Dermis microvascular lymphatic vessel endothelial cell (primary cell): ENCODE results near the gene SRSF1. TPM values are rescaled to one million over a fixed set of nuclear protein-coding genes. Genes with fewer than 3 reads are reported as not detected.
"Not testable (repeated sequence)": the region's sequence is repeated elsewhere in the genome, so short reads cannot be mapped to it uniquely, and the experiment has no call there.

Experiments
- DNase-seq, 2 donors: peaks; one replicate each; pipeline versions ENCODE4 v3.0.0 to v3.0.0-alpha.2; 2010; ENCODE audit warnings: low read depth in 2 of 2
- total RNA-seq: library from RNA; depleted of rRNA; stranded (reverse); fragments of >200 nt; gene quantifications from 2 replicates; pipeline ENCODE4 v1.2.1, GENCODE V29; 2014

SRSF1 gene
- total RNA-seq, 1 donor from 2014 or later = 461 TPM

- DNase-seq = no peak
Measured at GRCh38 chr17:57966246-57966645, 40.8 kb downstream of the SRSF1 start.

- no peak for DNase-seq
Measured at GRCh38 chr17:57965521-57966160, 41.4 kb downstream of the SRSF1 start.

DNA sequence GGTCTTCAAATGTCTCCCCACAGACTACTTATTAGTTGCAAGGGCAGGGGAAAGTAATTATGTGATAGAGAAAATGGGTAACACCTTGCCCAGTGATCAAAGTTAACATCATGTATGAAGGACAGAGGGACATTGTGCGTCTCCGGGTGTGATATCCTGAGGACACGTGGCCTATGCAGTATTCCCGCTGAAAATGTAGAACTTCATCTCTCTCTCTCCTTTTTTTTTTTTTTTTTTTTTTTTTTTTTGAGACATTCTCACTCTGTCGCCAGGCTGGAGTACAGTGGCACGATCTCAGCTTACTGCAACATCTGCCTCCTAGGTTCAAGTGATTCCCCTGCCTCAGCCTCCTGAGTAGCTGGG is 43.9 kb downstream of the SRSF1 start:
- DNase-seq = no peak

- no peak for DNase-seq
Measured at GRCh38 chr17:57962279-57963148, 44.5 kb downstream of the SRSF1 start.

DNA sequence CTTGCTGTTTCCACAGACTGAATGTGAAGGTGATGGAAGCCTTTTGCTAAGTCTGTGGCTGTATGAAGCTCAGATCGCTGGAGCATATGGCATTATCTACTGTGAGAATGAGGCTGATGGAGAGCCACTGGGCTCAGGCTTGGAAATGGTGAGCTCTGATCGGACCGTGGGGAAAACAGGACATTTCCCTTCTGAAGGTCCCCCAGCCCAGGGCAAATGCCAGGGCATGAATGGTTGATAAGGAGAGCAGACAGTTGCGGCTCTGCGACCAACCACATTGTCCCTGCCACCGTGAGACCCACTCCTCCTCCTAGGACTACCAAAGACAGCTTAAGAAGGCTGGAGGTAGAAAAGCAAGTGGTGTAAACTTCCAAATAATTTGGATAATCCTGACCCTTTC is 47.1 kb downstream of the SRSF1 start:
- no peak for DNase-seq

DNA sequence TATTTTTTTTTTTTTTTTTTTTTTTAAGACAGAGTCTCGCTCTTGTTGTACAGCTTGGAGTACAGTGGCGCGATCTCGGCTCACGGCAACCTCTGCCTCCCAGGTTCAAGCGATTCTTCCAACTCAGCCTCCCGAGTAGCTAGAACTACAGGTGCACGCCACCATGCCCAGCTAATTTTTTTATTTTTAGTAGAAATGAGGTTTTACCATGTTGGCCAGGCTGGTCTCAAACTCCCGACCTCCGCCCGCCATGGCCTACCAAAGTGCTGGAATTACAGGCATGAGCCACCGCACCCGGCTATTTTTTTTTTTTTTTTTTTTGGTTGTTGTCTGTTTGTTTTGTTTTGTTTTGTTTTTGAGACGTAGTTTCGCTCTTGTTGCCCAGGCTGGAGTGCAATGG is 48.7 kb downstream of the SRSF1 start:
- not testable (repeated sequence) for DNase-seq

DNA sequence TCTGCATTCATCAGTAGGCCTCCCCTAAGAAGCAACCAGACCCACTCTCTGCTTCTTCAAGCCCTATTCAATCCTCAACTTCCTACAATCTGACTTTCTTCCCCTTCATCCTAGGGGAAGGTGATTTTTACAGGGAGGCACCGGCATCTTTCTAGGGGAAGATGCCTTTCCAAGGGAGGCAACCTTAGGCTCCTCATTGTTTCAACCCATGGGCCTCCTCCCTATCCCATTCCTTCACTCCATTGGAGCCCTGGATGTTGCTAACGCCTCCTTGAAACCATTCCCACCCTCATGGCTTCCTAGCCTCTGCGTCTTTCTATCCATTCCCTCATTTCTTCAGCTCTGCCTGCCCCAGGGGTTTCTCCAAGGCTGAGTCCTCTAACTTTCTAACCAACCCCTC is 49.2 kb downstream of the SRSF1 start:
- no peak for DNase-seq

DNA sequence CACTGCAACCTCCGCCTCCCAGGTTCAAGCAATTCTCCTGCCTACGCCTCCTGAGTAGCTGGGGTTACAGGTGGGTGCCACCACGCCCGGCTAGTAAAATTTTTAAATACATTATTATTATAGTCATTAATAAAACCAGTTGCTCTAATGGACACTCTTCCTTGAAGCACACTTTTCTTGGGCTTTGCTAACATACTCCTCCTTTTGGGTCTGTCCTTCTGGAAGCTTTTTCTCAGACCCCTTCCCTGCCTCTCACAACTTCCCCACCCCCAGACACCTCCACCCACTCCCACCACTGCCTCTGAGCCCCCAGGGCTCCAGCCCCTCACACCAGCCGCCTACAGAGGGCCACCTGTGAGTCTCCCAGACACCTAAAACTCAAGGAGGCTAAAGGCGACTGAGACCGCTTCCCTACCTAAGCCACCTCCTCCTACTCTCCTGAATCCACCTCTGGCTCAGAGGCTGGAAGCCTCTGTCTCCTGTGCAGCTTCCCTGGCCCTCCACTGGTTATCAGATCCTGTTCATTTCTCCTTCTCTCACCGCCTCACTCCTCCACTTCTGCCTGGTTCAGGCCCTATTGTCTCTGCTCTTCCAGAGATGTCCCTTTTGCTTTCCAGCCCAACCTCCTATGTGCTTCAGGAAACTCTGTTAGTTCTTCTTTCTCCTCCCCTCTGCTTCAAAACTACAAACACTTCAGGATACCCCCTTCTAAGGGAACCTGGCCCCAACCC is 49.8 kb downstream of the SRSF1 start:
- no peak for DNase-seq

DNA sequence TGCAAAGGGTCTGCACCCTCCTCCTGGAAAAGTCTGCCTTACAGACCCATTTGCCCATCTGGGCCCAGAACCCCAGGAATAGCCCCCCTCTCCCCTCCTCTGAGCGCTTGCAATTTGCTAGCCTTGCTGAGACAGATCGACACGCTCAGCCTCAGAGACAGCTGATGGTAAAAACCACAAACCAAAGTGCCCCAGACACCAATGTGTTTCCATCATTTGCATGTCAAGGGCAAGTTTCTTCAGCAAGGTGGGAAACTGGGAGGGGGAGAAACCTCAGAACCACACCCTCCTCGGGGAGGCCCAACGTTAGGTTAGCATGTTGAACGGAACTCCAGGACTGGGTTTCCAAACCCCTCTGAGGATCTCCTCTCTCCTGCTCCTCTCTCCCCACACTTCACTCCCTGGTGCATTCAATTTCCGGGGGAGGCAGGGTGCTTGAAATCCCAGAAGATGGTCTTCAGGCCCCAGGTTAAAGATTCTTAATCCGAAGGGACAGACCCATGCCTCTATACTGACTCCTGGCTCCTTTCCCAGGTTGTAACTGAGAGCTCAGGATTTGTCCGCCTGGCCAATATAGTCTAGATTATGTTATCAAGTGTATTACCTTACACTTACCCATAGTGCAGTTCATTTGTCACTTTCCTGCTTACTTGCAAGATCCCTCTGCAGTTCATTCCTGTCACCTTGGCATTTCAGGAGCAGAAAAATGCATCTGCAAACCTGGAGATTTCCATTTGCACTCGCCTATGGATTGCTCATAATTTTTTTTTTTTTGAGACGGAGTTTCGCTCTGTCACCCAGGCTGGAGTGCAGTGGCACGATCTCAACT is 50.5 kb downstream of the SRSF1 start:
- no peak for DNase-seq

- peak in 1 of 2 donors; percentile 69 for DNase-seq
Measured at GRCh38 chr17:57955183-57955931, 51.7 kb downstream of the SRSF1 start, which contains the start of gene CUEDC1. TSS of gene CUEDC1 (minus strand) at chr17:57955412. CDS start at chr17:57885564, 69,848 bp downstream.

DNA sequence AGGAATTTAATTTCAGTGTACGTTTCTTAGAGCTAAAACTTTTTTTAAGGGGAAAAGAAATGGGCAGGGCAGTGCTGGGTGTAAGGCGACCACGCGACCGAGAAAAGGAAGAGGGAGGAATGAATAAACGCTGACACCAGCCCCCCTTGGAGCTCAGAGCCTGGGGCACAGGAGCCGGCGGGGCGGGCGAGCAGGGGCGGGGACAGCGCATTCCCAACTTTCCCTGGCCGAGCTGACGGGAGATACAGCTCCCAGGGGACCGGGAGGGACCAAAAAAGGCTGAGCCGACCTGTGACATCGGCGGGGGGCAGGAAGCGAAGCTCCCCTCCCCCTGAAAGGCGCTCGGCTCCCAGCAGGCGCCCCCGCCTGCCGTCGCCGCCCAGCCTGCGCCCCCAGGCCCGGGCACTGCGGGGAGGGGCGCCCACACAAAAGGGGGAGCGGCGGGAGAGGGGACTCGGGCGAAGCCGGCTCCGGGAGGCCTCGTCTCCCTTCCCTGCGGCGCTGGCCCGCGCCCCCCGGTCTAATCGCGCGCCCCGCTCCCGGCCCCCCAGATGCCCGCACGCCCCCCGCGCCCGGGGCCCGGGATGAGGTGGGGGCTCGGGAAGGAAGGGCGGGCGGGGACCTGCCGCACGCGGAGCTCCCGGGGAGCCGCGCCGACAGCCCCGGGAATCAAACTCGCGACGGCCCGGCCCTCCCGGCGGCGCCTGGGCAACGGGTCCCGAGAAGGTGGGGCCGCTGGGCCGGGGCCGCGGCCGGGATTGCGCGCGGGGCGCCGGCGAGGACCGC is 52.5 kb downstream of the SRSF1 start:
- peak in 1 of 2 donors; percentile 49 for DNase-seq

DNA sequence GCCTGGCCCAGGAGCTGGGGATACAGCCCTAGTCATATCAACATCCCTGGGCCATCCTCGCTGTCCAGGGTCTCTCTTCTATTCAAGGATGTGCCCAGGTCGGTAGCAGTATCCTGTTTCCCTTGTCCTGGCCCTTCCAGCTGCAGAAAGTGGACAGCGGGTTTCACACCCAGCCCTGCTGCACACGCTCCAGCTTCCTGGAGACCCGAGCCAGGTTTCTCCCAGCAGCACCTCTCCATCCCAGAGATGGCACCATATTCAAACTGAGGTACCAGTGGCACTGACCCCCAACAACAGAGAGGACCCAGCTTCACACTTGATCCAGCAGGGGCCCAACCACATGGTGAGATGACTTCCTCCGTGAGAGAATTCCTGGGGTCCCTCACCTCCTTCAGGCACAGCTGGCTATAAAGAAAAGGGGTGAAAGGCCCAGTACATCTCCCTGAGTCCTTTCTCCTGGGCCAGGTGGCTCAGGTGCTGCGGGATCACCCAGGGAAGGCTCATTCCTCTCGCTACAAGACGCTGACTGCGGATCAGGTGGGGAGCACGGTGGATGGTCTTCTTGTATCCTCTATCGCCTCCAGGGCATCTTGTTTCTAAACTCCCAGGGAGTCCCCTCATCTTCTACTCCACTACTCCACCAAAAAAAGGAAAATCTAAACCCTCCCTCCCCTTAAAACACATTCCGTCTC is 53.2 kb downstream of the SRSF1 start:
- DNase-seq = no peak

Other genes with a start within 250 kb of the SRSF1 start
- gene MRPS23, start 157.2 kb downstream of the SRSF1 start, total RNA-seq = 22.9 and 30.2 TPM in 2 replicates
- 3.9 and 4.6 TPM in 2 replicates for gene CUEDC1, start 51.8 kb downstream of the SRSF1 start, total RNA-seq
- 22.9 and 31.0 TPM in 2 replicates for gene VEZF1, start 19.0 kb downstream of the SRSF1 start, total RNA-seq
- gene DYNLL2, start 76.2 kb upstream of the SRSF1 start, total RNA-seq = 10.1 and 10.9 TPM in 2 replicates
- gene OR4D1, start 141.1 kb upstream of the SRSF1 start, total RNA-seq = not detected in 2 replicates
- gene OR4D2, start 159.7 kb upstream of the SRSF1 start, total RNA-seq = not detected in 2 replicates
- not detected in 2 replicates for gene EPX, start 185.5 kb upstream of the SRSF1 start, total RNA-seq
- gene MKS1, start 212.0 kb upstream of the SRSF1 start, total RNA-seq = 11.8 and 12.7 TPM in 2 replicates
- gene LPO, start 231.3 kb upstream of the SRSF1 start, total RNA-seq = not detected in 2 replicates